ENCODE data around the gene HLA-F.
A peak's percentile ranks its signal among the peaks of the same experiment; 100 is the strongest.

- TF ChIP-seq CTCF (IDR thresholded peaks at IDR 0.05), result peak in 2 of 6 experiments; percentile 46 to 50
- TF ChIP-seq POLR2A (IDR thresholded peaks at IDR 0.05), result no peak
Observed at GRCh38 chr6:29696147-29697125, 26.8 kb upstream of the HLA-F start.

Measured in esophagus squamous epithelium (tissue), 4 donors.